Middle frontal gyrus (tissue), 1 donor: ENCODE measurements around the gene KBTBD8.

Experiments used
- DNase-seq: peaks from one replicate; pipeline ENCODE4 v3.0.0-alpha.2; 2015; ENCODE audit warnings: low spot score; ENCODE audit errors: extremely low spot score

Gene KBTBD8

DNA sequence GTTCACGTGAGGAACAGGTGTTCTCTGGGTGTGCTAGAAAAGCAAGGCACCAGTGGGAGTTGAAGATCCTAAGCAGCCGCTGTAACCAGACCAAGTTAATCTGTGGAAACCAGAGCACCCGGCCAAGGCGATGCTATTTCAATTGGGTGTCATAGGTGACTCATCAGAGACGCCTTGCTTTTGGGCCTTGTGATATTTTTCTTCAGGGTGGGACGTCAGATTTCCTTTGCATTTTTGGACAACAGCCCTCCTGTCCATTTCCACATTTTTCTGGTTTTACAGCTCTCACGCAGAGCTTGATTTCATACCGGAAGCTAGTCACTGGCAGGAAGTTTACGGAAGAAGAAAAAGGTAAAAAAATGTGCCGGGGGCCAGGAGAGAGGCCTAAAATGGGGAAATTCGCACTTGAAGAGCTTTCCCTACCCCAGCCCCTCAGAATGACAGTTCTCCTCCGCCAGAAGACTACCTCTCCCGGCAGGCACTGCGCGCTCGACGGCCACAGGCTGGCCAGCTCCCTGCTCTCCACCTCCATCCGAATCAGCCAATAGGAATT is 471 bp upstream of the KBTBD8 start:
- no peak for DNase-seq

DNA sequence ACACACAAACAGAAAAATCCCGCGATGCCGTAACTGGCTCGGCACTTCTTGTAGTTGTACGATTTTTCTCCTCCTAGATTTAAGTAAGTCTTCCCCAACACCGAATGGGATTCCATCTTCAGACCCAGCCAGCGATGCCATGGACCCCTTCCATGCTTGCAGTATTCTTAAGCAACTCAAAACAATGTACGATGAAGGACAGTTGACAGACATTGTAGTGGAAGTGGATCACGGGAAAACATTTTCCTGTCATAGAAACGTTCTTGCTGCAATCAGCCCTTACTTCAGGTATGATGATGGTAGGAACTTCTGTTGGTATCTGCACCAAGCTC is 763 bp downstream of the KBTBD8 start:
- no peak for DNase-seq

DNA sequence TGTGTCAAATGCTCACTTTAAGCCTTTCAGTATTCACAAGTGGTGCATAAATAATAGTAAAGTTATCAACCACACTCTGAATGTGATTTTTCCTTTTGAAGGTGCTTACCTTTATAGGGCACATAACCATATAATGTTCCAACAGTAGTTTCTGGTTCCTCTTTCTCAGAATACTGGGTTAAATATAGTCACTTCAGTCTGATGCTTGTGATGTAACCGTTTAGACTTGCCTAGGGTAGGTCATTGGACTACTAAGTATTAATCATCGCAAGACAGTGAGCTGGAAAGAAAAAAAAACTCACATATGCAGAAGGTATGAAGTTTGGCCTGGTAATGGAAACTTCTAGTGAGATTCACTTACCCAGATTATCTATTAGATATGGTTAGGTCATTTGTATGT is 1.9 kb downstream of the KBTBD8 start:
- DNase-seq, result no peak

DNA sequence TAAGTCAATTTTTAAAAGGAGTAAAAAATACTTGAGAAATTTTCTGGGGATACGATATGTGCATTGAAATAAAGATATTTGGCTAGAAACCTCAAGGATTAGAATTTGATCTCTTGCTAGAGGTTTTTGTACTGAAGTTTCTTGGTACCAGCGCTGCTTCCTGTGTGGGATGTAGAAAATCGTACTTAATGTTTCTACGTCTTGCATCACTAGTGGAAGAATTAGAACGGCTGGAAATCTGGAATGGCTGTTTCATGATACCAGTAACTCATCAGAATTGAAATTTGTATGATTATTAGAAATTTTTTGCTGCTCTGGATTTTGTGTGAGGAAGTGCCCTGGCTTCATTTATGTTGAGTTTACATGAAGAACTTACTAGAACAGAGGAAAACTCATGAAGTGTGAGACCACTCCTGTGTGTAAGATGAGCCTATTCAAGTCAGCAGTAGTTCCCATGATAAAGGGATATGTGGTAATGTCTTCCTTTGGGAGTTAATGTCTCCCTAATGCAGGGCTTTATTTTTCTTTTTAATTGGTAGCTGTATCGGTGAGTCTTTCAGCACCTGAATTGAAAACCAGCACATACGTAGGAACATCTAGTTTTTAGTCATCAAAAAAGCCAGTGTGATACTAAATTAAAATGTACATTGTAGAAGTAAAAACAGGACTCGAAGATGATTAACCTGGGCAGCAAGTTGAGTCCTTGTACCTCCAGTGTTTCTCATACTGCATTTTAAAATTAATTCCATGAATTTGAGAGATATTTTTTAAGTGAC is 3.2 kb downstream of the KBTBD8 start:
- no peak for DNase-seq

DNA sequence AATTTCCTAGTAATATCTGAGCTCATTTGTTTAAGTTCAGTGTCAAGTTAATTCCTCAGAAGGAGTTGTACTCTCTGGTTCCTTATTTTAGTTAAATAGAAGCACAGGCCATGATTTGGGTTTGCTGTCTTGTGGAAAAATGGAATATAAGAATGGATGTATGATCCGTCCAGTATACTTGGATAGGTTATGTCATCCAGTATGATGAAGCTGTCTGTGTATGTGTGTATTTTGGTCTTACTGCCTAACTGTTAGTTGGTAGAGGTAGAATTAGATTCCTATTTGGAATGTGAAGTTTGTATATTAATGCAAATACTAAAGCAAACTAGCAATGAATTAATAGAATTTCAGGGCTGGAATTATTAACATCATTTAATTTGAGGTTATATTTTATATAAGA is 7.9 kb downstream of the KBTBD8 start:
- no peak for DNase-seq

DNA sequence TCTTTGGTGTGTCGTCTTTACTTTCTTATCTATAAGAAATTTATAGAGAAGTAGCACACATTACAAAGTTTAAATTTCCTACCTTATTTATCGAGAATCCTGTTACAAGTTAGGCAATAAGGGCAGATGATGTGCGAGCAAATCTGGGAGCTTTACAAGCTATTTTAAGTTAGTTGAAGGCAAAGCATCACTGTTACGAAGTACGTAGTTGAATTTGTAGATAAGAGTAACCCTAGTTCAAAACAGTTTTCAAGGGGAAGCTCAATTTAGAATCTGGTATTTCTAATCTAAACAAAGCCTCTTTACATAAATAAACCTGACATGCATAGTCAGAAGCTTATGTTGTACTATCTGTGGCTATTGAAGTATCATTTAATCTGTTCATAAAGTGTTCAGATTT is 8.4 kb downstream of the KBTBD8 start:
- no peak for DNase-seq

DNA sequence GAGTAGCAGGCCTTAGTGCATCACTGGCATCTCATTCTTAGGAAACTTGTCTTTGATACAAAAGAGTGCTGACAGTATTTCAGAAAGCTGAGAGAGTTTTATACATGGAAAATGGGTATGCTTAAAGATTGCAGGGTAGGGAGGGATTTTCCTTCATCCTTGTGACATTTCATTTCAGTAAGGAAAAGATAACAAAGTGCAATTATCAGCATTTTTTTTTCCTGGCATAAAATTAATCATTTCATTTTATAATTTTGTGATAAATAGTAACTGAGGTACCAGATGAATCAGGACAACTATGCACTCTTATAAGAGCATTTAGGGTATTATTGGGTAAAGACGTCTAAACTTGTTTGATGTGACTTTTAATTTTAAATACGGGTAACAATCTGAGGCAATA is 10.3 kb downstream of the KBTBD8 start:
- no peak for DNase-seq

DNA sequence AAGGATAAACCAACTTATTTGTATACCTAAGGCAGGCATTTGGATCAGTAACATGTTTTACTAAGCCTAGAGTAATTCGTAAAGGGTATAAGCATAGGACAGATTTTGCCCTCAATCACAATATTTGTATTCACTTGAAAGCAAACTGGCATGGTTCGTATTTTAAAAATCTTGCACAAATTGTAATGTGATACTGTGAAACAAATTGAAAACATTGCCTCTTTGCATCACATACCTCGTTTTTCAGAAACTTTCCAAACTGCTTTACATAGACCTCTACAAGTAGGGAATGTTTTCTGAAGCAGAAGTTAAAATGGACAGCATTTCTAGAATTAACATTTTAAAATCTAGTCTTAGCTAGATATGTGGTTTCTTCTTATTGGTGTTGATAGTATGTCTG is 11.6 kb downstream of the KBTBD8 start:
- DNase-seq, result no peak

DNA sequence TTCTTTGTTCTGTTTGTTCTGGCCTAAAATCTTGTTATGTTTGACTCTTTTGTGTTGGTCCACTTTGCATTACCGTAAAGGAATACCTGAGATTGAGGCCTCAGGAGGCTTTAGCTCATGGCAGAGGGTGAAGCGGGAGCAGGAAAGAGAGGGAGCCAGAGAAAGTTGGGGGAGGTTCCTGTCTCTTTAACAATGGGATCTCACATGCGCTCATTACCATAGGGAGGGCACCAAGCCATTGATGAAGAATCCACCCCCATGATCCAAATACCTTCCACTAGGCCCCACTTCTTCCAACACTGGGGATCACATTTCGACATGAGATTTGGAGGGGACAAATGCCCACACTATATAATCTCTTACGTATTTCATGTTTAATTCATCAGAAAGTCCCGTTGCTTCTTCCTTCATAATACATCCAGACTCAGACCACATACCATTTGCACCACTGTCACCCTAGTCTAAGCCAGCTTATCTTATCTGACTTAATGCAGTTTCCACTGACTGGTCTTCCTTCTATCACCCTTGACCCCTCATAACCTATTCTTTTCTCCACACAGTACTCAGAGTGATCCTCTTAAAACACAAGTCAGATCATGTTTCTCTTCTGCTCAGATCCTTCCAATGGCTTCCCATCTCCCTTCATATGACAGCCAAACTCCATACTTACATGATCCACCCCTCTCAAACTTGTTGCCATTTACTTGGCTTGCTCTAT is 13.5 kb downstream of the KBTBD8 start:
- no peak for DNase-seq

DNA sequence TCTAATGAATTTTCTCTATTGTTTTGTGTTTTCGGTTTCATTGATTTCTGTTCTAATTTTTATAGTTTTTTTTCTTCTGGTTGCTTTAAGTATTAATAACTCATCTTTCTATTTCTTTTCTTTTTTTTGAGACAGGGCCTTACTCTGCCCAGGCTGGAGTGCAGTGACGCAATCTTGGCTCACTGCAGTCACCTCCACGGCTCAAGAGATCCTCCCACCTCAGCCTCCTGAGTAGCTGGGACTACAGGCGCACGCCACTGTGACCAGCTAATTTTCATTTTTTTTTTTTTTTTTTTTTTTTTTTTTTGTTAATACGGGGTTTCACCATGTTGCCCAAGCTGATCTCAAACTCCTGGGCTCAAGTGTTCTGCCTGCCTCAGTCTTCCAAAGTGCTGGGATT is 14.5 kb downstream of the KBTBD8 start:
- no peak for DNase-seq

DNA sequence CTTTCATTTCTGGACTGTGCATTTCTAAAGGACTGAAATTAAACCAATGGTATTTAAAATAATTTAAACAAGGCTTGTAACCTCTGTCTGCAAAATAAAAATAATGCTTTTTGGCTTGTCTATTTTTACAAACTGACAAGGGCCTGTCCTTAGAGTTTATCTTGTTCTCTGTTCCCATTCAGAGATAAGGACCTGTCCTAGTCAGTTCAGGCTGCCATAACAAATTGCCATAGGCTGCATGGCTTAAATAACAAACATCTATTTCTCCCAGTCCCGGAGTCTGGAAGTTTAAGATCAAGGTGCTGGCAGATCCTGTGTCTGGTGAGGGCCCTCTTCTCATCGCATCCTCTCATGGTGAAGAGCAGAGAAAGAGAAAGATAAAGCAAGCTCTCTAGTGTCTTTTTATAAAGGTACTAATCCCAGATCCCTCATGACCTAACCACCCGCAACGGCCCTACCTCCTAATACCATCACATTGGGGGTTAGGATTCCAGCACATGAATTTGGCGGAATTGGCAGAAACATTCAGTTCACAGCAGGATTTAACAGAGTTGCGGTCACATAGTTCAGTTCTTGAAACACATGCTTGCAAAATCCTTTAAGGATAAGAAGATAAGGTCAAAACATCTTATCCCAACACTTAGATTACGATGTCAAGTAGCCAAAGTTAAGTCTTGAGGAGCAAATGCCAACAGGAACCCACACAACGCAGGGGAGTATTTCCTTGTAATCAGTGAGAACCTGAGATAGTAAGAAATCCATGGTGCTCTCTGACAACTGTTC is 17.8 kb downstream of the KBTBD8 start:
- DNase-seq, result no peak

DNA sequence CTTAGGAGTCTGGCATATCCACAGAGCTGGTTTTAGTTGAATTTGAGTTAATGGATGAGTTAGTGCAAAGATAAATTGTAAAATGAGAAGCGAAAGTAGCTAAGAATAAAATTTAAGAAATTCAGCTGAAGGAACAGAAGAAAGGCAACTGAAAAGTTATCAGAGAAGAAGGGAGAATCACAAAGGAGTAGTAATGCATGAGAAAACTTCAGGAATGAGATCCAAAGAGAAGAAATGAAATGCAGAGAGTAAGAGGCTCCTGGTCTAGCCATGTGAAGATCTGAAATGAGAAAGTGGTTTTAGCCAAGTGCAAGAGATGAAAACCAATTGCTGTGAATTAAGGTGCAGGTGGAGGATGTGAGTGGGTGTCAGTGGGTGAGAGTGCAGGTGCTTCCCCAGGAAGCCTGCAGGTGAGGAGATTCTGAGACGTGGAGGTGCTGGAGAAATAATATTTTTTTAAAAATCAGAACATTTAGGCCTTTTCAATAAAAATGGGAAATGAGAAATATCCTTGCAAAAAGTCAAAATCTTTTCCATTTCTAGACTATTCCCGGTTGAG is 18.5 kb downstream of the KBTBD8 start:
- DNase-seq, result no peak

DNA sequence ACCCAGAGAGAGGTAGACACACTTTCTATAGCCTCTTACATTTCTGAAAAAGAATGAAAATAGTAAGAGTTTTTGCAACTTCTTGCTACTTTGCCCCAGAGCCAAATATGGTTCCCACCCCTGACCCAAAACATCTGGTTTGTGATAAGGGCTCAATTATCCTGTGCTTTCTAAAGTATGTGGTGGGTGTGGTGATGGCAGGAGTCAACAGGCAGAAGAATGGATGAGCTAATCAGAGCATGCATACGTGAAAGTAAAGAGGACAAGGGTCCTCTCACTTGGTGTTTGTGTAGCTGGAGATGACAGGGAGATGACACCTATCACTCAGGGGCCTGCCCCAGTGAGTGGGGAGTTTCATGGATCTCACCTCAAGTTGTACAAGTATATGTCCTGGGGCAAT is 19.1 kb downstream of the KBTBD8 start:
- DNase-seq, result no peak

DNA sequence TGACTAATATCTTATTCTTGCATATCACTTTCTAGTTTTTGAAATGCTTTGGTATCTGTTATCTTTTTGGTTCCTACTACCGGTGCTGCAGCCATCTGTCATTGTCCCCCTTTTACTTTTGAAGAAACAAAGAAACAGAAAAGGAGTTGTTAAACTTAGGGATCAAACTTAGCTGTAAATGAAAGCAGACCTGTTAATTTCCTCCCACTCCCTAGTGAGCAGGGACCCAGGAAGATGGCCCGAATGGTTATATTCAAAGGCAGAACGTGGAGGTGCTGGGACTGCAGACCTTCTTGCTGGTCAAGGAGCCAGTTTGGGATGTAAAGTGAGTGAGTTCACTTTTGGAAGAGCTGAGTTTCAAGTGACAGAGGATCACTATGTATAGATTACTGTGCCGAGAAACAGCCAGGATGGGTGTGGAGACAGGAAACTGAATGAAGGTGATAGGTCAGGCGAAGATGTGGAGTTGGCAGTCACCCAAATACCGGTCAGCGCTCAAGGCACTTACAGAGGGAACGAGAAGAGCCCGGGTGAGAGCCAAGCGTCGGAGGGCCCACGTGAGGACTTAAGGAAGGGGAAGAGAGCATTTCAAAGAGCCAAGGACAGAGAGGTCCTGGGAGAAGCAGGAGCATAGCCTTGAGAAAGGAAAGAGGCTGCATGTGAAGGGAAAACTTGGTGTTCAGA is 20.1 kb downstream of the KBTBD8 start:
- no peak for DNase-seq

DNA sequence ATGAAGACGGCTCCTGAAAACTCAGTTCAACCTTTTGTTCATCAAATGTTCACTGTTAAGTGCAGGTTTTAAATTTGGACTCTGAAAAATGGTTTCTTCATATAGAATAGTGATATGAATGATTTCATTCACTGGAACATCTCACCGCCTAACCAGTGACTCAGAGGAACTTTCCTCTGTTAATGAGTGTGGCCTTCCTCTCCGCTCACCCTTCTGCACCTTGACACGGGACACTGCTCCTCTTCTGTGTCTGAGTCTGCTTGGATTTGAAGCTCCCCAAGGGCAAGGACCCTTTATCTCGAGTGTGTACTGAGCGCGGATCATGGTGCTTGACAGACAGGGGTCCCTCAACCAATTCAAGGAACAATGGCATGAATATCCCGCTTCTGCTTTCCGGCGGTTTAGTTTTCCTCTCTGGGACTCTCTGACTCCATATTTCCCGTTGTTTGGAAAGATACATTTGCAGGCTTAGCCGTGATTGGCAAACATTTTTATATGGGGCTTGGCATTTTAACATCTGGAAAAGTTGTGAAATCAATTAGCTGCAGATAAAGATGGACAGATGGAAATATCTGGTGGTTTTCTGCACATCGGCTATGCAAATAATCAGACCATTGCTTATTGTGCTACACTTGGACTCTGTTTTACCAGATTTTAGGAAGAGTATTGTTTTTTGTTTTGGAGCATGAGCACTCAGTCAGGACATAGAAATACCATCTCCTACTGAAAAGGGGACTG is 20.9 kb downstream of the KBTBD8 start:
- no peak for DNase-seq

DNA sequence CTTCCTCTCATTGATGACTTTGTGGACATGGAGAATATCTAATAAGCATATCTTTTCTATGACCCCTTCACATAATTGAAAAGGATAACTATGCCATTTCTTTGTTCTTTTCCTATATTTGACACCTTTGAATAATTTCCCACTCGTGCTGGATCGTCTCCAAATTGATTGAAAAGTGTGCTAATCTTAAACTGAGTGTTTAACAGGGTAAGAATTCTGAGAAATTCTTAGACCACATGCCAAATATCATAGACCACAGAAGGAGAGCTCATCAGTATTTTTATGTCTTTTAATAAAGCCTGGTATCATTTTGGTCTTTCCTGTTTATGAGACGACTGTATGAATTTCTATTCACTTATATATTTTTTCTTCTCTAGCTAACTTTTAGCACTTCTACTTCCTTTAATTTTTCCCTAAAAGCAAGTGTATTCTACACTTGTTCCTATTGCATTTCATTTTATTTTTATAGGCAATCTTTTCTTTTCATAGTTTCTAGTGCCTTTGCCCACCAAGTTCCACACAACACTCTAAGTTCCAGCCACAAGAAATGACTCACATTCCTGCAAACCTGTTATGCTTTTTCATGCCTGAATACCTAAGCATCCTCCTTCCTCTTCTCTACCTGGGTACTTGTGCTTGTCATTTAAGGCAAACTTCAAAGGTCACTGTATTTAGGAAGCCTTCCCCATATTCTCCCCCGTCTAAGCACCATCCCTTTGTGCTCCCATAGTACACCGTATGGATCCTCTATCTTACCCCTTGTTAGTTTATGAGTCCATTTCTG is 30.1 kb downstream of the KBTBD8 start:
- no peak for DNase-seq

DNA sequence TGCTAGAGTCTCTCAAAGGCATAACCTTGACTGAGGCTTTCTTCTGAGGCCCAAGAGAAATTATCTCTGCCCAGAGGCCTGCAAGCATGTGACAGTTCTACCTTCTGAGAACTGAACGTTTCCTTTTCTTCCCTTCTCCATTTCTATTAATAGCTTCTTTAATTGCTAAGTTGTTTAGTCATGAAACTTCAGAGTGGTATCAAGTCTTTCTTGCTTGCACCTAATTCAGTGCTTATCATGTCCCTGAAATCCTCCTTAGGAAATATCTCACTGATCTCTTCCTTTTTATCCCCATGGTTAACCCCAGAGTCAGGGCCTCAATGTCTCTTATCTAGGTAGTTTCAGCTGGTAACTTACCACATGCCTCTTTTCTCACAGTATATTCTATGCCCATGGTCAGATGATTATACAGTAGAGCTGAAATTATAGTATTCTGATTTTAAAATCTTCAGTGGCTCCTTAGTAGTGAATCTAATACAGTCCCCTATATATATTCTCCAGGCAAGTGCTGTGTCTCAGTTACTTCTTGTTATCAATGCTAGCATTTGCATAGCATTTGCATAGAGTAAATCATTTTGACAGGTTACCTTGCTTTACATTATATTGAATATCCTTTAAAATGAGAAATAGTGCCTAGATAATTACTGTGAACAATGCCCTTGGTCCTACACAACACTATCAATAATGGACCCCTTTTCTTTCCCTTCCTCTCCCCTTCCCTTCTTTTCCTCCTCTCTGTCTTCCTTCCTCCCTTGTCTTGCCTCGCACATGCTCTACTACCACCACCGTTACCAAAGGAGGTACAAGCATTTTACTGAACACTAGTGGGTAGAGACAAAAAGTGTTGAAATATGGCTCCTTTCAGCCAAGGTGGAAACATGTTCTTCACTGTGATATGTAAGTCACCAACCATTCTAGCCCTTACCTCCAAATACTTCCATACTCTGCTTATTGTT is 33.0 kb downstream of the KBTBD8 start:
- no peak for DNase-seq

DNA sequence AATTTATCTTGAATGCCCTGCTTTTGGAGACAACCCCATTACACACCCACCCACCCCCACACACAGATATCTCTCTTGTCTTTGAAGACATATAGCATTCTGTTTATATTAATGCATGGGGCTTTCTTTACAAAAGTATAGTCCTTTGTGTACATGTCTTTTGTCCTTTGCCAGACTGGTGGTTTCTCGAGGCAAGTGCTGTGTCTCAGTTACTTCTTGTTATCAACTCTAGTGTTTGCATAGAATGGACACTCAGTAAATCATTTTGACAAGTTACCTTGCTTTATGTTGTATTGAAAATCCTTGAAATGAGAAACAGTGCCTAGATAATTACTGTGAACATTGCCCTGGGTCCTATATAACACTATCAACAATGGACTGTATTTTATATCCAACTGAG is 33.9 kb downstream of the KBTBD8 start:
- DNase-seq, result no peak

DNA sequence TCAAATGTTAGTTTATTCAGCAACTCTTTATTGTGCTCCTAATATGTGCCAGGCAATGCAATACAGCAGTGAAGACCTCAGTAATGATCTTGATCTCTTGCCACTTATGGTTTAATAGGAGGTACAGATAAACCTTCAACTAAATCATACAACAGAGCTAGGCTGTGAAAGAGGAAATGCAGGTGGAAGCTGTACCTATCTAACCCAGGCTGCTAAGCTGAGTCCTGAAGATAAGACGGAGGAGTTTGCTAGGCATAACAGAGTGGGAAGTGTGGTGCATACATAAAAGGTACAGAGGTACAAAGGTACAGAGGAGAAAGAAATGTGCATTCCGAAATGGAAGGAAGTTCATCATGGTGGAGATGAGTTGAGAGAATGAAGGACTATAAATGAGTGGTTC is 35.0 kb downstream of the KBTBD8 start:
- DNase-seq, result no peak
